ENCODE measurements around the gene C10orf105. TPM values are rescaled to one million over a fixed set of nuclear protein-coding genes. Genes with fewer than 3 reads are reported as not detected.

Gene C10orf105
- polyA plus RNA-seq, 1 donor (not counting 4 experiments of a cell fraction or from before 2014, with no cell fraction given), result not detected

DNA sequence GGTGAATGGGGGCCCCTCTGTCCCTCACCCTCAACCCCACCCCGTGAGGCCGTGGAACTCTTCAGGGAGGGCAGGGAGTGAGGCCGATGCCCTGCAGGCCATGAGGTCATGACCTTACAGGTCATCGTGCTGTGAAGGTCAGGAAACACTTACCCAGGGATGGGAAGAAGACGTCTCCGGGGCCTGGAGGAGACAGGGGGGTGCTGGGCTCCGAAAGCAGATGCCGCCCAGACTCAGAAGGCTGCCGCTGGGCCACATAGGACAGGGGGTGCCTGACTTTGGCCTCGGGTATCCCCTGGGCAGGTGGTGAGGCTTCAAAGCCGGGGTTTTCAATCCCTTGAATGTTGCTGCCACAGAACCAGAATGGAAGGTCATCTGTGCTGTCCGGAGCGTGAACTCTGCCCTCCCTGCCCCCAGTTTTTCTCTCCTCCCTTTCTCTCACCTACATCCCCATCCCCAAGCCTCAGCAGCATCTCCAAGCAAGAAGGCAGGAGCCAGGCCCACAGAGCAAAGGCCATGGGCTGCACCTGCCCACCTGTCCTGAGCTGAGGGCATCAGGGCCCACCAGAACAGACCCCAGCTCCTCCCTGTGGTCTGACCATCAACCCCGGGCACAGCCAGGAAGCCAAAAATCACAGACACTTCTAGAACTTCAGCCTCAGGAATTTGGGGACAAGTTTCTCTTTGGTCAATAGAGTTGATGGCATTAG is 32.1 kb upstream of the C10orf105 start:
- no peak for FAIRE-seq
- Histone ChIP-seq H3K9me1 (ENCODE audit: control insufficient read depth, extremely low read depth, insufficient read depth, low read length) (no peaks in the 10 kb centered on the region), H3K79me2 (ENCODE audit: control insufficient read depth, insufficient read depth, low read length) (no peaks in the 10 kb centered on the region), H2AFZ (ENCODE audit: control insufficient read depth, low read length) (no peak overlapping the region), H4K20me1 (ENCODE audit: control insufficient read depth, extremely low read depth, insufficient read depth, low read length) (no peaks in the 10 kb centered on the region), H3K27me3 (ENCODE audit: control insufficient read depth, extremely low read depth, insufficient read depth, low read length) (no peaks in the 10 kb centered on the region), H3K4me1 (ENCODE audit: control insufficient read depth, extremely low read depth, insufficient read depth, low read length) (peaks cover 17% of the 10 kb centered on the region), H3K4me2 (ENCODE audit: control insufficient read depth, extremely low read depth, insufficient read depth, low read depth, low read length) (no peak overlapping the region), H3K27ac (ENCODE audit: control insufficient read depth, insufficient read depth, low read length) (no peak overlapping the region), H3K9me3 (ENCODE audit: control insufficient read depth, low read depth, low read length) (no peaks in the 10 kb centered on the region), H3K36me3 (ENCODE audit: control insufficient read depth in 2 of 2, extremely low read depth in 1 of 2, insufficient read depth in 2 of 2, low read length in 2 of 2) (peaks cover 0 to 1% of the 10 kb centered on the region in 2 experiments), H3K9ac (ENCODE audit: control insufficient read depth, extremely low read depth, insufficient read depth, low read length) (no peak overlapping the region), H3K4me3 (ENCODE audit: control insufficient read depth in 2 of 3, extremely low read depth in 1 of 3, insufficient read depth in 2 of 3, low read depth in 1 of 3, low read length in 3 of 3) (no peak overlapping the region)
- dilution Hi-C loops (cut with MboI; ENCODE audit: extremely low pct_ligation_motif_present, low sequenced_read_pairs), result no loop called here
- no peak for TF ChIP-seq EZH2 (IDR thresholded peaks at IDR 0.05; ENCODE audit: low read length)
- TF ChIP-seq, protein P1, sequence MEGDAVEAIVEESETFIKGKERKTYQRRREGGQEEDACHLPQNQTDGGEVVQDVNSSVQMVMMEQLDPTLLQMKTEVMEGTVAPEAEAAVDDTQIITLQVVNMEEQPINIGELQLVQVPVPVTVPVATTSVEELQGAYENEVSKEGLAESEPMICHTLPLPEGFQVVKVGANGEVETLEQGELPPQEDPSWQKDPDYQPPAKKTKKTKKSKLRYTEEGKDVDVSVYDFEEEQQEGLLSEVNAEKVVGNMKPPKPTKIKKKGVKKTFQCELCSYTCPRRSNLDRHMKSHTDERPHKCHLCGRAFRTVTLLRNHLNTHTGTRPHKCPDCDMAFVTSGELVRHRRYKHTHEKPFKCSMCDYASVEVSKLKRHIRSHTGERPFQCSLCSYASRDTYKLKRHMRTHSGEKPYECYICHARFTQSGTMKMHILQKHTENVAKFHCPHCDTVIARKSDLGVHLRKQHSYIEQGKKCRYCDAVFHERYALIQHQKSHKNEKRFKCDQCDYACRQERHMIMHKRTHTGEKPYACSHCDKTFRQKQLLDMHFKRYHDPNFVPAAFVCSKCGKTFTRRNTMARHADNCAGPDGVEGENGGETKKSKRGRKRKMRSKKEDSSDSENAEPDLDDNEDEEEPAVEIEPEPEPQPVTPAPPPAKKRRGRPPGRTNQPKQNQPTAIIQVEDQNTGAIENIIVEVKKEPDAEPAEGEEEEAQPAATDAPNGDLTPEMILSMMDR (optimal IDR thresholded peaks at IDR 0.05 in 1 of 3, IDR thresholded peaks at IDR 0.05 in 1 of 3, conservative IDR thresholded peaks at IDR 0.05 in 1 of 3; ENCODE audit: extremely low read depth in 1 of 3, insufficient read depth in 2 of 3, low read length in 3 of 3), result no peak
- no peak for DNase-seq (ENCODE audit: low read depth, low spot score)

DNA sequence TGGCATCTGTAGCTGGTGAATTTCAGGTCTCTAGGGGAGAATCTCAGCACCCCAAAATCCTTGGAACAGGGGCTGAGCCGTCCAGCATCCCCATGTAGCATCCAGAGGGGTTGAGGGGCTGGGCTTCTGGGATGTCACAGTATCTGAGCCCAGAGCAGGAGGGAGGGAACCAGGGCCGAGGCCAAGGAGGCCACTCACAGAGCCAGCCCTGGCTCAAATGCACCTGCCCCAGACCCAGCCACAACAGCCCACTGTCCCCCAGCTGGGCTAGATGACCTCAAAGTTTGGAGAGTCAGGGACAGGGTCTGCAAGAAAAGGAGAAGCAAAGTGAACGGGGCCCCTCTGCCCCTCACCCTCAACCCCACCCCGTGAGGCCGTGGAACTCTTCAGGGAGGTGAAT is 31.4 kb upstream of the C10orf105 start:
- H3K9ac ChIP-seq (ENCODE audit: control insufficient read depth, extremely low read depth, insufficient read depth, low read length), result no peak overlapping the region
- no peaks in the 10 kb centered on the region for H3K27me3 ChIP-seq (ENCODE audit: control insufficient read depth, extremely low read depth, insufficient read depth, low read length)
- H3K9me1 ChIP-seq (ENCODE audit: control insufficient read depth, extremely low read depth, insufficient read depth, low read length), result no peaks in the 10 kb centered on the region
- H3K4me1 ChIP-seq (ENCODE audit: control insufficient read depth, extremely low read depth, insufficient read depth, low read length), result peaks cover 17% of the 10 kb centered on the region
- H3K4me2 ChIP-seq (ENCODE audit: control insufficient read depth, extremely low read depth, insufficient read depth, low read depth, low read length), result no peak overlapping the region
- TF ChIP-seq, protein P1 (optimal IDR thresholded peaks at IDR 0.05 in 1 of 3, IDR thresholded peaks at IDR 0.05 in 1 of 3, conservative IDR thresholded peaks at IDR 0.05 in 1 of 3; ENCODE audit: extremely low read depth in 1 of 3, insufficient read depth in 2 of 3, low read length in 3 of 3), result no peak
- TF ChIP-seq EZH2 (IDR thresholded peaks at IDR 0.05; ENCODE audit: low read length), result no peak
- H3K79me2 ChIP-seq (ENCODE audit: control insufficient read depth, insufficient read depth, low read length), result no peaks in the 10 kb centered on the region
- no peak overlapping the region for H2AFZ ChIP-seq (ENCODE audit: control insufficient read depth, low read length)
- H4K20me1 ChIP-seq (ENCODE audit: control insufficient read depth, extremely low read depth, insufficient read depth, low read length), result no peaks in the 10 kb centered on the region
- FAIRE-seq (no peak), DNase-seq (ENCODE audit: low read depth, low spot score) (no peak)
- H3K36me3 ChIP-seq (ENCODE audit: control insufficient read depth in 2 of 2, extremely low read depth in 1 of 2, insufficient read depth in 2 of 2, low read length in 2 of 2), result peaks cover 0 to 1% of the 10 kb centered on the region in 2 experiments
- dilution Hi-C loops (cut with MboI; ENCODE audit: extremely low pct_ligation_motif_present, low sequenced_read_pairs), result no loop called here
- no peaks in the 10 kb centered on the region for H3K9me3 ChIP-seq (ENCODE audit: control insufficient read depth, low read depth, low read length)
- H3K4me3 ChIP-seq (ENCODE audit: control insufficient read depth in 2 of 3, extremely low read depth in 1 of 3, insufficient read depth in 2 of 3, low read depth in 1 of 3, low read length in 3 of 3), result no peak overlapping the region
- no peak overlapping the region for H3K27ac ChIP-seq (ENCODE audit: control insufficient read depth, insufficient read depth, low read length)

All from keratinocyte (primary cell).